HG03039 (cell line): ENCODE measurements around the gene GRB10.
"Not testable (repeated sequence)": the region's sequence is repeated elsewhere in the genome, so short reads cannot be mapped to it uniquely, and the experiment has no call there.

Experiments
- ATAC-seq: cut with Tn5 transposase; IDR thresholded peaks from one replicate; pipeline ENCODE4 v1.9.1; 2021; ENCODE audit warnings: mild to moderate bottlenecking, moderate library complexity; ENCODE audit not compliant: unreplicated experiment

The GRB10 gene

DNA sequence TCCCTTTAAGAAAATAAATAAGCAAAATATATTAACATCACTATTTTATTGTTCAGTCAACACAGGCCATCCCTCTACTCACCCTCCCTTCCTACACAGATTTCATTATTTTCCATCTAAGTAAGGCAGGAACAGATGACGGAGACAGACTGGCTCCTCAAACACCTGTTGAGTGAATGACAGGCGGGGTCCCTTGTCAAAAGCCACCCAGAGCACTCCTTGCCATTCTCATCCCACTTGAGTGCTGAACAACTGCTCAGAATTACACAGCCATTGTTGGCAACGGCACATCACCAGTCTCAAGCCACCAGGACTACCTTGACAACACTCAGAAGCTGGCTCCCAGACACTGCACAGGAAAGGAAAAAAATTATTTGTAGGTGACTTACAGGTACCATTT, 3.3 kb downstream of the GRB10 start:
- ATAC-seq: no peak

GRCh38 chr7:50778189-50778588, 4.5 kb downstream of the GRB10 start:
- no peak for ATAC-seq

GRCh38 chr7:50775836-50776235, 6.9 kb downstream of the GRB10 start:
- ATAC-seq: no peak

- no peak for ATAC-seq
Measured at GRCh38 chr7:50775231-50775630, 7.5 kb downstream of the GRB10 start.

GRCh38 chr7:50774319-50774718, 8.4 kb downstream of the GRB10 start:
- ATAC-seq: no peak

DNA sequence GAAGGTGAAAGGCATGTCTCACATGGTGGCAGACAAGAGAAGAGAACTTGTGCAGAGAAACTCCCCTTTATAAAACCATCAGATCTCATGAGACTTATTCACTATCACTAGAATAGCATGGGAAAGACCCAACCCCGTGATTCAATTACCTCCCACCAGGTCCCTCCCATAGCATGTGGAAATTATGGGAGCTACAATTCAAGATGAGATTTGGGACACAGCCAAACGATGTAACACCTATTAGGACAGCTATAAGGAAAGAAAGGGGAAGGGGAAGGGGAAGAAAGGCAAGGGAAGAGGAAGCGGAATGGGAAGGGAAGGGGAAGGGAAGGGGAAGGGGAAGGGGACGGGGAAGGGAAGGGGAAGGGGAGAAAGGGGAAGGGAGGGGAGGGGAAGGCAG, 9.6 kb downstream of the GRB10 start:
- ATAC-seq: not testable (repeated sequence)

DNA sequence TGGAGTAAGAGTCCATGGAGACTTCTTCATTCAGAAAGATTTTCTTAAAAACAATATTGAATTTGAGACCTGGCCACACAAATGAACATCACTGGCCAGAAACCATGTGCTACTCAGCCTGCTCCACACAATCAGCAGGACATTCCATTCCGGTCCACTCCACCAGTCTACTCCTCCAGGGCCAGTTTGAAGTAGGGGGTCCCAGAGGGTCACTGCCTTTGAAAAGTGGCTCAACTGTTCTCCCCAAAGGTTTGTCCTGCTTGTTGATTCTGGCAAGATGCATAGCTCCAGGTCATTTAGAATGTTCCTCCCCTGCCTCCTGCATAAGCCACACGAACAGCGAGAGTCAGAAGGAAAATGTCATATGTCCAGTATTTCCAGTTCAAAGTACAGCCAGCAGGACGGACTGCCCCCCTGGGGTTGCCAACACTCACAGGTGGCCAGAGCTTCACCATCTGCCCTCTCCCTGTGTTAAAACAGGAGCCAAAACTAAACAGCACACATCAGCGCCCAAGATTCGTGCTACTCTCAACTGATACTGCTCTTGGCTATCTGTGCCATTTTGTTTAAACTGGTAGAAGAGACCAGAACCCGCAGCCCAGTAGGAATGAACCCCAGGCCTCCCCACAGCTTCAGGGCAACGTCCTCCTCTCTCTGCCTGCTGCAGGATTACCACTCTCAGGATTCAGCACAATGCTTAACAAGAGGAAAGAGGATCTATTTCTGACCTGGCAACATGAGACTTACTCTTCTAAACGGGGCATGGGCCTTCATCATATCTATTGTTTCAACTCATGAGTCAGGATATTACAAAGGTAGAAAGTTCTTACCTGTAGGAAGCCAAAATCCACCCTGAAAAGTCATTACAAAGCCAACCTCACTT, 11.3 kb downstream of the GRB10 start:
- ATAC-seq: no peak

DNA sequence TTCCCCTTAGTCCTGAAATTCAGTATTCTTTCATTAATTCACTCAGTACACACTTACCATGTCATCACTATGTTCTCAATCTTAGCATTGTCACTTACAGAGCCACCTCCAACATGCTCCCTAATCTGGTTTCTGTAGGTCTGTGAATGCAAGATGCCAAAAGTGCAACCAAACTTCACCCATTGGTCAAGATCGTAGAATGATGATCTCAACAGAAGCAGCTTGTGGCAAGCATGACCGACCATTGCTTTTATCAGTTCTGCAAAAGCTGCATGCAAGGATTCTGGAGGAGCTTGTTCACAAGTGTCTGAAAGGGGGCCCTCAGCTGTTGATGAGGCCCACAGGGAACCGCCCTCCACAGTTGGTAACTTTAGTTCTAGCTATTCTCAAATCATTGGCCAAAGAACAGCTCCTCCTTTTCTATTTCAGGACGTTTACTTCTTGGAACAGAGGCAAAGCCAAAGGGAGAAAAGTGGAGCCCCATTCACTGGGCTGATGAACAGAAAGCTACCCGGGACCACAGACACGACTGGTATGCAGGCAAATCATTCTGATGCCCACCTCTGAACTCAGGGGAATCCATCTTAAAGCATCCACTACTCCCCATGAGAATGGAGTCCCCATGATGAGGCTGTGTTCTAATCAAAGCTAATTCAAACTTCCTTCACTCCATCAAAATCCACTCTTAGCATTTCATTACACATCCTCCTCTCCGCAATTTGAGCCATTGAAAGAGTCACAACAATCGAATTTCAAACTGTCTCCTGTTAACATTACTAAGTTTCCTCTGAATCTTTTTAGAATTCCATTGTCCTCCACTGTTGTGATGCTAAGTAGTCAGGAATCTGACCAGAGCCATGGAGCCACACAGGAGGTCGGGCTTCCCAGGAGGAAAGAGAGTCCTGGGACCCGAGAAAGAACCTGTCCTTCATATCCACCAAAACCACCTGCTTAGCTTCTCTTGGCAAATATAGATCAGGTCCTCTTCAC, 13.9 kb downstream of the GRB10 start:
- ATAC-seq: no peak

DNA sequence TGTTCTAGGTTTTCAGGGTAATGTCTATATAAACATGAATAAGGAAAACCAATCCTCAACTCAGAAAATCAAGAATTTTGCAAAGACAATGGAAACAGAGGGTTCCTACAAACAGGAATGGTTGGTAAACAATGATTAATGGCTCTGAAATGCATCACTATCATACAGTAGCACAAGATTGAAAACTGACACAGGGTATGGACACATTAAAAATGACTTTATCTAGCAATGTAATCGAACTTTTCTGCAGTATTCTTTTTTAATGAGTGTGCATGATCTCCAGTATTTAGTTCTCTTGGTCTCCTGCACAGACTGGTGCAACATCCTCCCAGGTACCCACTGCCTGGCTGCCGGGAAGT, 15.9 kb downstream of the GRB10 start:
- ATAC-seq: no peak

DNA sequence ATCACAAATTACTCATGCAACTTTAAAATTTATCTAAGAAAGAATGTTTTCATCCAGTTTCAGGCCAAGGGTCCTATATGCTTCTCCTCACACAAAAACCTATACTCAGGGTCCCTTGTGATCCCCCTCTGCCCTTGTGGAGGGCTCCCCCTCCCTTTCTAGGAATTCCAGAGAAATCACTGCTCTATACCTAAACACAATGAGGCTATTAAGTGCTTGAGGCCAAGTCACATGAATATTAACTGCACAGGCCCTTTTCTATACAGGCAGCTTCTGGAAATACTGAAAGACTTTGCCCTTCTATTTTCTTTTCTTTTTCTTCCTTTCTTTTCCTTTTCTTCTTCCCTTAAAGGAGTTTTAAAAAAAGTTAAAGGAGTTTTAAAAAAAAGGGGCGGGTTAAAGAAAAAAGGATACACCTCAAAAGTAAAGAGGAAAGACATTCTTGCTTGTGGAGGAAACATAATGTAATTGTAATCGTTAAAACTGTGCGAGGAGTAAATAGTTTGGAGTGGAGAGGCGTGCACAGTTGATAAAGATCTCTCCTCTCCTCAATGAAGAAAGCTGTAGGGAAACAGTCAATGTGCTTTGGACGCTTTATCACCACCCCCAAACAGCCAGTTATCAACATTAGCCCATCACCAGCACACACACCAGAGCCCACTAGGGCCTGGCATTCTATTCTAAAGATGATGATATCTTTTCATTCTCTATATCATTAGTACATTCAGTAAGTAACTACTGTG, 16.4 kb downstream of the GRB10 start:
- no peak for ATAC-seq

GRCh38 chr7:50762337-50762736, 20.4 kb downstream of the GRB10 start:
- ATAC-seq: no peak

- no peak for ATAC-seq
Measured at GRCh38 chr7:50761713-50762112, 21.0 kb downstream of the GRB10 start.

DNA sequence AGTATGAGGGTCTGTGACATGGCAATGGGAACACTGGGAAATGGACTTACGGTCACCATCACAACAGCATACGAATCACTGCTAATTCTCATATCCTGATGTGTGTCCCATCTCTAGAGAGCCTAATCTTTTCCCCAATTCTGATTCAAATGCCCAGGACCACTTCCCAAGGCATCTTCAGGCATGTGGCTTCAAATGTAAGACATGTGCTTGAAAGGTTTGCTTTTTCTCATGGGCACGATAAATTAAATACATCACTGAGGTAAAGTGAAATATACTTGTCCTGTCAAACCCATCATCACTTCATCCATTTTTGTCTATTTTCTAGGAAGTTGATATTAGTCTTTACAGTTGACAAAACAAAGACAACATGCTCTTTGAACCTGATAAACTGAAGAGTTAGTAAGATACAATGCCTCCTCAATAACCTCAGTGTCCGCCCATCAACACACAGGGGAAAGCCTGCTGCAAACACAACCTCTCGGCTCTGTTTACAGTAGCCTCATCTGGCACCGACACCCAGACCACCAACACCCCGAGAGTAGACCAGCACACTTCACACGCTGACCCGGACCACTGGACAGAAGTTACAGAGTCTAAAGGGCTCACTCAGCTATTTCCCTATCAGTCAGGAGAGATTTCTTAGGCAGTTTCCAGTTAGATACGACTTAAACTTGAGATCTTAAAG, 24.8 kb downstream of the GRB10 start:
- no peak for ATAC-seq

GRCh38 chr7:50756180-50756579, 26.5 kb downstream of the GRB10 start:
- ATAC-seq: no peak

GRCh38 chr7:50754684-50755083, 28.0 kb downstream of the GRB10 start:
- ATAC-seq: no peak

DNA sequence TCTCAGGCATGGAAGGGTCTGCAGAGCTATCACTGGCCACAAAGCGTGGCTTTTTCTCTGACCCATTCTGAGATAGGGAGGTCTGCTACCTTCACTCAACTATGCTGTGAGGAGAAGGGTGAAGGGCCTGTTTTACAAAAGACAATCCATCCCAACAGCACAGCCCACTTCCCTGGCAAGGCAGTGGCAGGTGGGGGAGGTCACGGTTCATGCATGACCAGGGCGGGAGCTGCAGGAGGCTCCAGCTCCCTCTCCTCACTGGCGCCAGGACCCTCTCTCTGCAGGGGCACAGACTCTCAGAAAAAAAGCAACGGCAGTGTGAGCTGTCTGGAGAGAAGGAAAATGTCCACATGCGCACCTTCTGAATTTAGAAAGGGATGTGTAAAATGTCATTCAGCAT, 28.5 kb downstream of the GRB10 start:
- ATAC-seq: no peak

GRCh38 chr7:50752422-50752821, 30.3 kb downstream of the GRB10 start:
- no peak for ATAC-seq

- ATAC-seq: no peak
Measured at GRCh38 chr7:50751146-50751545, 31.6 kb downstream of the GRB10 start.

DNA sequence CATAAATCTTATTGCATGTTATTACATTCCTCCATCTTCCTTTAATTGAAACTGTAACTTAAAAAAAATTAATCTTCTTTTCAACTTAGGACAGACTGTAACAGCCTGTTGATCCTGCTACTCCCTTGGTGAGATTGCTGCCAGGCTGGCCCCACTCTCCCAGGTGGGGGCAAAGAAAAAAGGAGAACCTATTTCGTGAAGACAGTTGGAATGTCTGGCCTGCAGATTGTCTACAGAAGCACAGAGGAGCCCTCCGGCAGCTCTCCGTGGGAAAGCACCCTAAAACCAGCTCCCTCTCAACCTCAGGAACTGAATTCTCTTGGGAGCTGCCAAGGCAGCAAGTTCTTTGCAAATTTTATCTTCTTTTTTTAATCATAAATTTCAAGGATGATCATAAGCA, 32.8 kb downstream of the GRB10 start:
- ATAC-seq: no peak

DNA sequence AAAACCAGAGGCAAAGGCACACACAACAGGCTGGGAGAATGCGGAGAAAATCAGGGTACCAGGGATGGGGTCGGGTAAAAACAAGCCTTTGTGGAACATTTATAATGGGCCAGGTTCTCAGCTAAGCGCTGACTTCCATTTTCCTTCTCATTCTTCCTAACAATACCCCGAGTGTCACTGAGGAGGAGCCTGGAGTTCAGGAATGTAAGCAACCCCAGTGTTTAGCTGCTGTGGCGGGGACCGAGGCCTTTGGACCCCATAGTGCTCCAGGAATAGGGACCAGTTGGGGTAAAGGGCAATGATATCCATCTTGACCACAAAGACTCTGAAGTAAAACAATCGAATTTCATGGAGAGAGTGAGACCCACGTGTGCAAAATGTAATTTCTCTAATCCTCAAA, 34.2 kb downstream of the GRB10 start:
- ATAC-seq: no peak

DNA sequence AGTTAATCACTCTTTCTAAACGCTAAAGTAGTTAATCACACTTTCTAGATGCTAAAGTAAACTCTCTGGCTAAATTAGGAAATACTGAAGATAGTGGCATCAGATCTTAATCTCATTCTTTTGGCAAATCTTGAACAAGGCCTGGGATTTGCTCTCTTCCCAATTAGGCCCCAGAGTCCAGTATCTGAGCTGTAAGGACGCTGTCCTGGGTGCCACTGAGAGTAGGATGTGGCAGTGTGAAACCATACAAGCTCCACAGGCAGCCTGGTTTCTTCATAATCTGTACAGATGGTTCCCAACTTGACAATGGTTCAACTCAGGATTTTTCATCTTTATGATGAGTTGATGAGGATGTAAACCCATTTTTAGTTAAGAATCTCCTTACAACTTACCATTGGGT, 36.9 kb downstream of the GRB10 start:
- no peak for ATAC-seq
